ENCODE data around the gene GAK. TPM values are rescaled to one million over a fixed set of nuclear protein-coding genes. Genes with fewer than 3 reads are reported as not detected.

Gene GAK
- total RNA-seq: 146 and 159 TPM in 2 replicates

DNA sequence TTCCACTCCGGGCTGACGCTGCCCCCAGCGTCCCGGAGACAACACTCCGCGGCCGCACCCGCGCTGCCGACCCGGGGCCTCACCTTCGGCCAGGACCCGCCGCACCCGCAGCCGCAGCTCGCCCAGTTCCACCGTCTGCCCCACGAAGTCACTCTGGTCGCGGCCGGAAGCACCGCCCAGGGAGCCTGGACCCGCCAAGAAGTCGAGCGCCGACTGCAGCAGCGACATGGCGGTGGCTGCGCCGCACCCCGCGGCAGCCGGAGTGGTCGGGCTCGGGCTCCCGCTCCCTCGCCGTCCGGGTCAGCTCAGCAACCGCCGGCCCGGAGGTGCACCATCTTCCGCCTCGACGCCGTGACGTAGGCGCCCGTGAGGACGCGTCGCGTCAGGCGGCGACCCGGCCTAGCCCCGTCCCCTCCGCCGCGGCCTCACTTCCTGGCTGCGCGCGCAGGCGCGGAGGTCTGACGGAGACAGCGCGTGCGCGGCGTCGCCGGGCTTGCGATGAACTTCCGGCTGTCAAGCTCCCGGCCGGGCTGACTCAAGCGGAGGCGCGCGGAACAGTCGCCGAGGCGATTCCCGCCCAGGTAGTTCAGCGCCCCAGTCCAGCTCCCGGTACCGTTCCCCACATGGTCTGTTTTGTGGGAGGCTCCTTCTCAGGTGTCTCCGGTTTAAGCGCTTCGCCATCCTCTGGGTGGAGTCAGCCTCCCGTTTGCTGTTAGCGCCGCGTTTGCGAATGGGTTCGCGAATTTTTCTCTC lies at the start of gene GAK, which contains the start of gene TMEM175:
Gene GAK, minus strand, starts transcription at position 357 of the 753 bp plus-strand sequence. Its CDS starts 129 bp downstream, at position 228.
Gene TMEM175, plus strand, starts transcription at position 501 of the 753 bp plus-strand sequence. CDS start 15,280 bp downstream, outside the sequence.

DNA sequence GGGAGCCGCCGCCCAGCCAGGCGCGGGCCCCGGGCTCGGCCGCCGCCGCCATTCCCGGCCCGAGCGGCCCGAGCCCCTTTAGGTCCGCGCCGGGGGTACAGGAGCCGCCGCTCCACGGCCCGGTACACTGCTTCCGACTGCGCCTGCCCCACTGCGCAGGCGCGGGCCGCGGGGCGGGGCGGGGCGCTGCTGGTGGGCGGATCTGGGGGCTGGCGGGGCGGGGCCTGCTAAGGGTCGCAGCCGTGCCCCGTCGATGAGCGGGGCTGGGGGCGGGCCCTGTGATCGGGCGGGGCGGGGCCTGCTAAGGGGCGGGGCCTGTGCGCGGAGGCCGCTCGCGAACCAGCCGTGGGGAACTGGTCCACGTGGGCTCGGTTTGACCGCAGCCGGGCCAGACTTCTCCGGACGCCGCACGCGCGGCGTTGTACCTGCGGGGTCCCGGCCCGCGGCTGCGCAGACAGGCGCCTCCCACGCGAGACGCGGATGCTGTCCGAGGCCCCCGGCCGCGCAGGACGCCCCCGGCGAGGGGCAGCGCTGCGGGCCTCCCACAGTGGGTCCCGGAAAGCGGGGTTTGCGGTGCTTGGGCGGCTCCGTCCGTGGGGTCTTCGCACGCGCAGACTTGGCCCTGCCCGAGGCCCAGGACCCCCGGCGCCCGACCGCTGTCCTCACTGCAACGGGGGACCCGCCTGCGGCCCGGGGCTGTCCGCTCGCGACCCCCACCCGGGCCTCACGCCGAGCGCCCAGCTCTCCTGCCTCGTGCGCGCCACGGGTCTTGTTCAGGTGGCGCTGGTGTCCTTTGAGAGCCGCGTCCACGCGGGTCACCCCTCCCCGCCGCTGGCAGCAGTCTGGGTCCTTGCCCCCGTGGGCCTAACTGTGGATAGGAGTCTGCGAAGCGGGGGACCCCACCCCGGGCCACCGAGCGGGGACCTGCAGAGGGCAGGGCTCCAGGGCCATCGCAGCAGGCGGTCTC lies 41.6 kb upstream of the GAK start, which contains the start of gene DGKQ:
Gene DGKQ, minus strand, starts transcription at position 139 of the 967 bp plus-strand sequence. Its CDS starts 87 bp downstream, at position 52.

DNA sequence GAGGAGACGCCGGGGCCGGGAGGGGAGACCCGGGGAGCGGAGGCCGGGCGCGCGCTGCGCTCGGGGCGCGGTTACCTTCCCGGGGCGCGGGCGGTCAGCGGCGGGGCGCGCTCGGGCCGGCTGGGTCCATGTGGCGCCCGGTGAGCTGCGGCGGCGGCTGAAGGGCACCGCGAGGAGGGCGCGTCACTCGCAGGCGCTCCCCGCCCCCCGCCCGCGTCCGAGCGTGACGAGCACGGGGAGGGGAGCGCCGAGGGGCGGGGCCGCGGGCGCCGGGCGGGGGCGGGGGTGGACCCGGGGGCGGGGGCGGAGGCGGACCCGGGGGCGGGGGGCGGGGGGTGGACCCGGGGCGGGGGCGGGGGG lies 106.2 kb downstream of the GAK start, which contains the start of gene CPLX1:
Gene CPLX1, minus strand, starts transcription at position 159 of the 360 bp plus-strand sequence. CDS start 1,607 bp downstream, outside the sequence.

Other genes starting within 250 kb of the GAK start
- gene SLC49A3, start 243.2 kb downstream of the GAK start, total RNA-seq: 7.9 and 9.4 TPM in 2 replicates
- gene PCGF3, start 226.5 kb downstream of the GAK start, total RNA-seq: 39.5 and 41.2 TPM in 2 replicates
- 0.20 TPM in 2 replicates for gene CPLX1, start 106.2 kb downstream of the GAK start, total RNA-seq
- 12.8 and 16.7 TPM in 2 replicates for gene TMEM175, start 144 bp upstream of the GAK start, total RNA-seq
- 12.4 and 16.3 TPM in 2 replicates for gene DGKQ, start 41.3 kb upstream of the GAK start, total RNA-seq
- gene IDUA, start 54.7 kb upstream of the GAK start, total RNA-seq: 2.4 and 4.1 TPM in 2 replicates
- gene SLC26A1, start 61.1 kb upstream of the GAK start, total RNA-seq: 0.33 TPM in 1 of 2 replicates, not detected in the other
- 12.3 and 13.1 TPM in 2 replicates for gene FGFRL1, start 79.3 kb upstream of the GAK start, total RNA-seq
- 0.20 TPM in 1 of 2 replicates, not detected in the other for gene RNF212, start 181.2 kb upstream of the GAK start, total RNA-seq
- 0.94 and 1.5 TPM in 2 replicates for gene SPON2, start 240.3 kb upstream of the GAK start, total RNA-seq

Measured in mammary microvascular endothelial cell (primary cell).